Endothelial cell of umbilical vein (primary cell): ENCODE data around the gene TTC33. TPM values are rescaled to one million over a fixed set of nuclear protein-coding genes. Genes with fewer than 3 reads are reported as not detected.

Experiments used
- BruUV-seq: library from RNA; stranded (reverse); fragments of 400-500 nt; replicated peaks from 2 replicates; lab custom pipeline; 2021; lab: Mats Ljungman, UMichigan
- CTCF ChIA-PET: fragments of 300-600, 350-600 bp; sonication (Branson Sonifier 250); formaldehyde crosslinking; loops from one replicate; lab custom pipeline; 2021; ENCODE audit warnings: antibody characterized with exemption, inconsistent platforms; lab: Charles Lee
- POLR2A ChIA-PET: fragments of 300-600, 350-600 bp; sonication (Branson Sonifier 250); formaldehyde crosslinking; loops from one replicate; lab custom pipeline; 2021; ENCODE audit warnings: antibody characterized with exemption, inconsistent platforms; lab: Charles Lee
- DNase-seq: peaks from one replicate; pipeline ENCODE4 v3.0.0-alpha.2; 2011; ENCODE audit warnings: low read depth, low spot score
- FAIRE-seq: peaks from 2 replicates; lab custom pipeline; 2011; peaks lifted over from hg19 to GRCh38; lab: Jason Lieb, UNC
- H2AFZ ChIP-seq: 2 replicates; pipeline ENCODE4 v1.6.0; 2012; ENCODE audit warnings: low read depth, low read length, control low read depth, inconsistent platforms
- H3K27ac ChIP-seq: 2 replicates; pipeline ENCODE4 v1.5.1; 2011; ENCODE audit warnings: low read depth, mild to moderate bottlenecking, control low read depth, low read length, moderate library complexity; ENCODE audit not compliant: insufficient read depth
- H3K27me3 ChIP-seq, 2 experiments: 2 replicates each; pipeline versions ENCODE4 v1.6.0 to v1.6.1; 2011; ENCODE audit warnings: low read length in 2 of 2, mixed read lengths in 1 of 2; ENCODE audit not compliant: control insufficient read depth in 2 of 2, insufficient read depth in 2 of 2
- H3K36me3 ChIP-seq, 2 experiments: 2 replicates in 1 of 2; 3 replicates in 1 of 2; pipeline ENCODE4 v1.5.1; 2011; ENCODE audit warnings: low read length in 2 of 2, mild to moderate bottlenecking in 1 of 2, moderate library complexity in 1 of 2; ENCODE audit not compliant: control insufficient read depth in 2 of 2, insufficient read depth in 2 of 2; ENCODE audit errors: extremely low read depth in 1 of 2
- H3K4me1 ChIP-seq: 3 replicates; pipeline ENCODE4 v1.5.1; 2011; ENCODE audit warnings: mild to moderate bottlenecking, low read length; ENCODE audit not compliant: control insufficient read depth, insufficient read depth; ENCODE audit errors: extremely low read depth
- H3K4me2 ChIP-seq: 2 replicates; pipeline ENCODE4 v1.6.1; 2011; ENCODE audit warnings: low read length, control low read depth, mixed read lengths; ENCODE audit not compliant: insufficient read depth
- H3K4me3 ChIP-seq, 3 experiments: fragments of 200-600 bp in 1 of 3; sonication (generic), shearing (Covaris generic) in 1 of 3; replicated peaks in 1 of 3; 2 replicates each; pipeline ENCODE4 v1.5.1; 2011 to 2016; ENCODE audit warnings: control low read depth in 3 of 3, low read length in 3 of 3, mild to moderate bottlenecking in 2 of 3, inconsistent platforms in 1 of 3, low read depth in 1 of 3, moderate library complexity in 1 of 3; ENCODE audit not compliant: insufficient read depth in 1 of 3
- H3K79me2 ChIP-seq: 2 replicates; pipeline ENCODE4 v1.6.0; 2012; ENCODE audit warnings: low read length, inconsistent platforms; ENCODE audit not compliant: control insufficient read depth, insufficient read depth
- H3K9ac ChIP-seq: replicated peaks from 2 replicates; pipeline ENCODE3; 2011; ENCODE audit warnings: low read length, control low read depth; ENCODE audit not compliant: insufficient read depth; ENCODE audit errors: extremely low read depth
- H3K9me1 ChIP-seq: replicated peaks from 3 replicates; pipeline ENCODE4 v1.6.0; 2011; ENCODE audit warnings: mild to moderate bottlenecking, low read length; ENCODE audit not compliant: control insufficient read depth, insufficient read depth; ENCODE audit errors: extremely low read depth
- H3K9me3 ChIP-seq: replicated peaks from 2 replicates; pipeline ENCODE4 v1.5.1; 2012; ENCODE audit warnings: low read length, inconsistent platforms; ENCODE audit not compliant: control insufficient read depth, insufficient read depth
- H4K20me1 ChIP-seq: replicated peaks from 2 replicates; pipeline ENCODE3; 2011; ENCODE audit warnings: mild to moderate bottlenecking, low read length; ENCODE audit not compliant: control insufficient read depth, insufficient read depth; ENCODE audit errors: extremely low read depth
- CTCF ChIP-seq, 2 donors: IDR thresholded peaks; 1 replicate in 1 of 2; 2 replicates in 1 of 2; pipeline ENCODE4 v1.5.1; 2011; ENCODE audit warnings: low read length in 2 of 2, mild to moderate bottlenecking in 2 of 2, moderate library complexity in 2 of 2, control low read depth in 1 of 2, inconsistent platforms in 1 of 2, low read depth in 1 of 2; ENCODE audit not compliant: insufficient read depth in 1 of 2; ENCODE audit errors: extremely low read depth in 1 of 2
- GATA2 ChIP-seq: IDR thresholded peaks from 2 replicates; pipeline ENCODE4 v1.7.0; 2011; ENCODE audit warnings: low read depth, mild to moderate bottlenecking, moderate library complexity, mixed read lengths, low read length; ENCODE audit not compliant: insufficient read length, insufficient read depth
- JUN ChIP-seq: IDR thresholded peaks from 2 replicates; pipeline ENCODE4 v1.6.1; 2011; ENCODE audit warnings: borderline replicate concordance, low read depth; ENCODE audit not compliant: insufficient read length, insufficient read depth
- MYC ChIP-seq: IDR thresholded peaks from one replicate; pipeline ENCODE4 v1.6.1; 2011; ENCODE audit warnings: mild to moderate bottlenecking, low read depth, low read length
- POLR2A ChIP-seq: IDR thresholded peaks from 2 replicates; pipeline ENCODE4 v1.6.1; 2012; ENCODE audit warnings: low read depth, mild to moderate bottlenecking, control low read depth, low read length
- POLR2AphosphoS5 ChIP-seq: IDR thresholded peaks from 2 replicates; pipeline ENCODE4 v1.6.1; 2012; ENCODE audit warnings: low read depth, mild to moderate bottlenecking, control low read depth, low read length, moderate library complexity; ENCODE audit not compliant: insufficient read depth
- dilution Hi-C: fragments of 300-500 bp; cut with MboI; formaldehyde crosslinking; loops from one replicate; pipeline ENCODE4 v1.15.0; 2019; ENCODE audit warnings: low sequenced_read_pairs; ENCODE audit not compliant: extremely low pct_ligation_motif_present
- intact Hi-C: fragments of 100-400 bp; cut with micrococcal nuclease; formaldehyde crosslinking; loops from one replicate; pipeline ENCODE4 v1.10.0; 2022
- polyA plus RNA-seq, 4 experiments: library from polyadenylated mRNA; depleted of rRNA in 3 of 4; stranded (reverse) in 3 of 4; unstranded in 1 of 4; fragments of >200 nt; gene quantifications; 2 replicates each; pipeline versions ENCODE4 v1.2.1 to v1.2.3, GENCODE V29; 2011 to 2012; ENCODE audit warnings: missing spikeins in 1 of 4
- total RNA-seq: library from RNA; stranded (reverse); gene quantifications from 2 replicates; pipeline ENCODE4 v1.2.3, GENCODE V29; 2021
- TF ChIP-seq, protein P1 (sequence below): IDR thresholded peaks from 2 replicates; pipeline ENCODE4 v1.6.1; 2011; ENCODE audit not compliant: insufficient read depth, insufficient read length

Gene TTC33
- total and polyA plus RNA-seq, 2 donors (not counting 3 experiments of a cell fraction or from before 2014, with no cell fraction given), result 2.2 to 11.7 TPM

GRCh38 chr5:40511801-40512200, 244.0 kb downstream of the TTC33 start:
- BruUV-seq, result no TSS peak

More at GRCh38 chr5:40511801-40512200, 244.0 kb downstream of the TTC33 start:
- Histone ChIP-seq H3K4me2 (no peak overlapping the region), H3K9me3 (no peaks in the 10 kb centered on the region), H3K9ac (no peak overlapping the region), H3K4me3 (no peak overlapping the region), H3K79me2 (no peaks in the 10 kb centered on the region), H4K20me1 (no peaks in the 10 kb centered on the region), H2AFZ (no peak overlapping the region), H3K27me3 (peaks cover 0 to 11% of the 10 kb centered on the region in 2 experiments), H3K9me1 (no peaks in the 10 kb centered on the region), H3K36me3 (no peaks in the 10 kb centered on the region), H3K4me1 (no peaks in the 10 kb centered on the region), H3K27ac (no peak overlapping the region)
- DNase-seq (no peak), FAIRE-seq (no peak)
- no peak for TF ChIP-seq CTCF (IDR thresholded peaks at IDR 0.05; ENCODE audit: extremely low read depth in 1 of 2, insufficient read depth in 1 of 2, low read depth in 1 of 2, low read length in 2 of 2)
- no peak for TF ChIP-seq POLR2AphosphoS5
- no peak for TF ChIP-seq POLR2A
- no peak for TF ChIP-seq GATA2
- TF ChIP-seq MYC, result no peak
- no peak for TF ChIP-seq JUN
- TF ChIP-seq, protein P1, sequence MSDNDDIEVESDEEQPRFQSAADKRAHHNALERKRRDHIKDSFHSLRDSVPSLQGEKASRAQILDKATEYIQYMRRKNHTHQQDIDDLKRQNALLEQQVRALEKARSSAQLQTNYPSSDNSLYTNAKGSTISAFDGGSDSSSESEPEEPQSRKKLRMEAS, result no peak
- POLR2A ChIA-PET, result no interaction called here
- intact Hi-C loops (no loop called here), dilution Hi-C loops (no loop called here)
- CTCF ChIA-PET, result interaction anchor here (1.3 to 1.7 kb wide), 2 partner anchors 9 to 14 kb away, joined by 3 to 5 read pairs; no protein-coding TSS in a partner anchor
